Fibroblast of skin of right biceps (primary cell): Measurements from ENCODE around the gene METTL25B.
A peak's percentile ranks its signal among the peaks of the same experiment; 100 is the strongest.

Experiments
- DNase-seq: peaks from one replicate; pipeline ENCODE4 v3.0.0-alpha.2; 2013

The METTL25B gene

DNA sequence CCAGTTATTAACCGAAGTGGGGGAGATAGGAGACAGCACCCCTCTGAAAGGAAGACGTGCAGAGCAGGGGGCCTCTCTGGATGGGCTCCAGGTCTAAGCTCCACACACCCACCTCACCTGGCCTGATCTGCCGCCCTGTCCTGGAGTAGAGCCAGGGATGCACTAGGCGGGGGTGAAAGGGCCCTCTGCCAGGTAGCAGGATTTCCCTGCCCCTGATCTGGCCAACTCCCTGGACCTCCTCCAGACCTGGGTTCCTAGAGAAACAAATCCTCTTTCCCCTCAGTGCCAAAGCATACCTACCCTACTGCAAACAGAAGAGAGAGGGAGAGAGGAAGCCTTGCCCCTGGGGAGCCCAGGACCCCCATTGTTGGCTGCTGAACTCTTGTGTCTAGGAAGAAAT, 24.9 kb upstream of the METTL25B start:
- no peak for DNase-seq

DNA sequence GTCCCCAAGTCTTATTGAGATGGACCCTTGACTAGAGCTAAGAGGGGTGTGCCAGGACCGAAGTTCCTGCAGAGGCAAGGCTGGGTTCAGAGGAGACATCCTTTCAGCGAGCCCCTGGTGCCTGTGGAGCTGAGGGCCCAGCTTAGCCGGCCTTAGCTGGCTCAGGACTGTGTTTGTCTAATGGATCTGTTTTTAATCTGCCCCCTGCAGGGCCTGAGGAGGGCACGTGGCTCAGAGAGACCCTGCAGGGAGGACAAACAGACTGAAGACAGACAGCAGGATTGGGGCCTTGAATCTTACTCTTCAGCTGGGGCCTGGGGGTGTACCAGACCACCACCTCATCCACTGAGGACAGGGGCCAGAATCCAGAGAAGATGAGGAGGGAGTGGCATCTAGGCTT, 24.5 kb upstream of the METTL25B start:
- peak; percentile 37 for DNase-seq

DNA sequence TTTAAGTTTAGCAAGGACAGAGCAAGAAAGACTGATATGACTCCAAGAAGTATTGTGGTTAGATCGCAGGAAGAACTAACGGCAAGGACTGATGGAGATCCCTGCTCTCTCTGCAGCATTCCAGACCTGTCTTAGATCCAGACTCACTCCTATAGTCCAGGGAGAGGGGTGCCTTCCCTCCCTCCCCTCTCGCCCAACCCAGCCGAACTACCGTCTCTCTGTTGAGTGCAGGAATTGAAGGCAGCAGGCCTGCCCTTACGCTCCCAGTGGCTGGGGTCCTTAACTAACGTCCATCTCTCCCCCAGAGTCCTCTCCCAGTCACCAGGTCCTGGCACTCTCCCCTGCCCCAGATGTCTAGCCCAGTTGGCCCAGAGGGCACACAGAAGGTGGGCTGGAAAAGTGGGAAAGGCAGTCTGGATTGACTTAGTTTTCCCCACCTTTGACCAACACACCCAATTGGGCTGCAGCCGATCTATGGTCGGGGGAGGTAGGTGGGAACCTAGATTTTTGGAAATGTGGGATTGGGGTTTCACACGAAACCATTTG, 24.0 kb upstream of the METTL25B start:
- DNase-seq = no peak

DNA sequence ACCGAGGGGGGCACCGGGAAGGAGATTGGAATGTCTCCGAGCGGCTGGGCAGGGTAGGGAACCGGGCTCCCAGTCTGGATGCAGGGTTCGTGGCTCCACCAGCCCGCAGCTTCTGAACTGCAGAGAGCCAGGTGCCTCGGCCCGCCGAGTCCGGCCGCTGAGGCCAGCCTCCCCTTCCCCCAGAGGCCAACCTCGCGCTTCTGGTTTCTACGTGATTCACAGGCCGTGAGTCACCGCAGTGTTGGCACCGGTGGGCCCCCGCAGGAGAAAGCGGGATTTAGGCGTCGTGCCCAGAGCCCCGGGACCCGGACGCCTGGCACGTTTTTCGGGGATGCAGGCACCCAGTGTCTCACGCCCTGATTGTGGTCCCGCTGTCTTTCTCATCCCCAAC, 23.3 kb upstream of the METTL25B start:
- DNase-seq = peak; percentile 82

DNA sequence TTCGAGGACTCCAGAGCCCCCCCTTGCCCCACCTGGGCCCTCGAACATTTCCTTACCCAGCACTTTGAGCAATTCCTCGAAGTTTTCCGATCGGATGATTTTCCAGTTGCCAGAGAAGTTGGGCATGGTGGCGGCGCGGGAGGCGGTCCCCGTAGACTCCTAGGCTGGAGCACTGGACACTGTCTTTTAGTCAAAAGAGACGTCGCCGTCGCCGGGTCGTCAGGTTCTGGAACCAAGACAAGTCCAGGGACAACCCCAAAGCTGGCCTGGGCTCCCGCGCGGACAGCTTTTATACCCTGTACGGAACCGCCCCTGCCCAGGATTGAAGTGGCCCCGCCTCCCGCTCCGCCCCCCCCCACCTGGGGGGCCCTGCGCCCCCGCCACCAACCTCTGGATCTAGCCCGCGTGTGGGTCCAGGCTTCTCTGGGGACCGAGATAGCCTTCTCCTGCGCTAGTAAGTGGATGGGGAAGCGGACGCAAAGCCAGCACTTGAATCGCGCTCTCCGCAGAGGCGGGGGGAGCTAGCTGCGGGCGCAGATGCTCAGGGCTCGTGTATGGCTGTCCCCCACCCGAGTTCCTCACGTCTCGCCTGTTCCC, 22.9 kb upstream of the METTL25B start, which contains the start of gene CRABP2:
TSS of gene CRABP2 (minus strand) at position 263 of the 597 bp plus-strand sequence. CDS start at position 126, 137 bp downstream.
- DNase-seq = peak; percentile 65

DNA sequence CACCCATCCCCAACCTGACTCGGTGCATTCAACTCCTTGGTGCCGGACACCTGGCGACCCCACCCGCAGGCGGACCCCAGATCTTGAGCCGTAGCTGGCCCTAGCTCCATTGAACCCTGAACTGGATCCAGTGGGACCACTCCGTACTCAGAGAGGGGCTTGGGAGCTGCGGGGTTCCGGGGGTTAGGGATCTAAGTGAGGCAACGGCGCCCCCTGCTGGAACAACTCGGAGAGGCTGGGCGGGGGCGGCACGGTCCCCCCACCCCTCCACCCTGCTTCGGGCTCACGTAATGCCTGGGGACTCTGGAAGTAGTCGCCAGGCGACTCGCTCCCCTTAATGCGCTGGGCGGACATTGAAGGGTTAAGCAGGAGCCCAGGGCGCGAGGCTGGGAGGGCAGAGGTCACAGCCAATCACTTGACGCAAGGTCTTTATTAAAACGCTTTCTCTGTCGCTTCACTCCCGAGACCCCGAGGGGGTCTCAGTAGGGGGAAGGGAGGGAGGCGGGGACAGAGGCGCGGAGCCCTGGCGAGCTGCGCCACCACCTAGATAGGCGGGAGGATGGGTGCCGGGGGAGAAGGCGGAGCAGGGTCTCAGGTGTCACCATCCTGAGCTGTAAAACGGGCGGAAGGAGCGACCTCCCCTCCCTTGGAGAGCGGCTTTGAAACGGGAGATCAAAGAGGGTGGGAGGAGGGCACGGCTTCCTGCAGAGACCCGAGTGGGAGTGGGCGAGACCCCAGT, 22.2 kb upstream of the METTL25B start:
- DNase-seq = peak; percentile 77

DNA sequence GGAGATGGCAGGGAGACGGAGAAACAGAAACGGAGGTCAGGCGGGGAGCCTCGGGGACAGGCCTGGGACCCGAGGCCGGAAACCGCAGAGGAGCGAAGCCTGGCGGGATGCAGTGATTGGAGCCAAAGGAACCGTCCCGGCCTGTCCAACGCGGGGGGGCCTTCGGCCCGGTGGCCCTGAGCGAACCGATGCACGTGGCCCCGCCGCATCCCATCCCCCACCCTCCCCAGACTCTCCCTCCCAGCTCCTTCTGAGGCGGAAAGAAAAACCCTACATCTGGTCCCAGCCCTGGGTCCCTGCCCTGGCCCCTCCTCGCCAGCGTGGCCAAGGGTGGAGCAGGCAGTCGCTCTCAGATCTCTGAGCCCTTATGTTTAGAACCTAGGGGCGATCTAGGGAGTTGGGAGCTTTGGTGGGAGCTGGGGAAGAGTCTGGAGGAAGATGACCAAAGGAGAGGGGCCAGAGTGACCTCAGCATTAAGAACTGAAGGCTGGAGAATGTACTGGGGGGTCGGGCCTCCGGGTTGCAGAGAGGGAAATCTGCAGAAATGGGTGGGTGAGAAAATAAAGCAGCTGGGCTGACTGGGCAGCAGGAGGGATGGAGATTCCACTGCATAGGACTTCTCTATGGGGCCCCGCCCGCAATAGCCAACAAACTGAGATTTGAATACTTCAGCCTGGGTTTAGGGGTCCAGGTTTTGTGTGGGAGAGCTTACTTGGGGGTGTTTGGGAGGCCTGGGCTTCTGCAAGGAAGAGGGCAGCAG, 21.4 kb upstream of the METTL25B start:
- peak; percentile 80 for DNase-seq

DNA sequence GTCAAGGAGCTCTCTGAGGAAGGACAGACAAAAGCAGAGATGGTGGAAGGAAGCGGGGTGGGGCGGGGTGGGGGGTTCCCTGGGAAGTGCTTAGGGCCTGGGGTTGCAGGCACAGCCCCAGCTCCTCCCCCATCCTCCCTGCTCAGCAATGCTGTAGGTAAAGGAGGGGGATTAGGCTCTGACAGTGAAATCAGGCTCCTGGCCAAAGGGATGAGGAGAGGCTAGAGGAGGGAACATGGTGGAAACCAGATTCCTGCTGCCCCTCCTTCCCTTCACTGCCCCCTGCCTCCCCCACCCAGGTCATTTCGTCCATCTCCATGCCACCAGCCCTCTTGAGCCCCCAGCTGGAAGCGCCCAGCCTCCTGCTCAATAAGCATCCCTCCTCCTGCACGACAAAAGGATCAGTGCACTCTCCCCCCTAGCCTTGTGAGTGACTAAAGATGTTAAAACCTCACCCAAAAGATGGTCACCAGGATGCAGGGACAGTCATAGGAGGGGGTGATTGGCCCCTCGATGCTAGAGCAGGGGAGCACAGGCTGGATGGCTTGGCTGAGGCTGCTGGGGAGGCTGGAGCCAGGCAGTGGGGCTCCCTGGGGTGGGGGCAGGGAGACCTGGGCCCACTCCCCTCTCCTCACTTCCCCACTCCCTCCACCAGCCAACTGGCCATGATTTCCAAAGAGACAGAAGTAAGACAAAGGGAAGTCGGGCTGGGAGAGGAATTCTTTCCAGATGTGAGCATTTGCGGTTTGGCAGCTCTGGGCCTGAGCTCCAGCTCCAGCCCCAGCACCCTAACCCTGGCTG, 20.7 kb upstream of the METTL25B start:
- DNase-seq = peak; percentile 78

DNA sequence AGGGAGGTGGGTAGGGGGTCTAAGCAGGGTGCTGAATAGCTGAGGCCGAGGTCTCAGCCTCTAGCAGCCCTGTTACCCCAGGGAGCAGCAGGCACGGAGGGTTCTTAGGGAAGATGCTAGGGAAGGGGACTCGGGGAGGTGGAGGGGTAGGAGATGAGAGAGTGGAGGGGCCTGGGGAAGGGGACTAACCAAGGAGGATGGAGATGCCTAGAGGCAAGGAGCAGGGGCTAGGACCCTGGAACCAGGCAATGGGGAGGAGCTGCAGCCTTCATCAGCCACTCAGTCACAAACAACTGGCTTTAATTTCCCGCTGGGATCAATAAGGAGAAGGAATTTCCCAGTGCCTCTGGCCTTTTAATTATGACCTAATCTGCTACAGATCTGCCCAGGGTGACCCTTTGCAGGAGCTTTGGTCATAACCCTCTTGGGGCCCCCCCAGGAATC, 20.0 kb upstream of the METTL25B start:
- peak; percentile 28 for DNase-seq

DNA sequence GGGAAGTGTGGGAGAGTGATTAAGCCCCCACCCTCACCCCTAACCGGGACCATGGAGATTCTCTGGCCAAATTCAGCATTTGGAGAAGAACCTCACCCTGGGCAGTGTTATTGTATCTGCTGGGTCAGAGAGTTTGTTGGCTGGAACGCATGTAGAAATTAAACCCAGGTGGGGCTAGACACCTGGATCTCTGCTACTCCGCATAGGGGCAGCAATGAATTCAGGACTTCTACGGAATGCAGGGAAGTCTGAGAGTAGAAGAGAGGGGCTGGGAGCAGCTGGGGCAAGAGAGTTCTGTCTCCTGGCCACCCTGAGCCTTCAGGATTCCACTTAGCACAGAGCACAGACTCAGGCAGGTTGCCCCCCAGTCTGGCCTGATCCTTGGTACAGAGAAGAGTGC, 19.2 kb upstream of the METTL25B start:
- no peak for DNase-seq

DNA sequence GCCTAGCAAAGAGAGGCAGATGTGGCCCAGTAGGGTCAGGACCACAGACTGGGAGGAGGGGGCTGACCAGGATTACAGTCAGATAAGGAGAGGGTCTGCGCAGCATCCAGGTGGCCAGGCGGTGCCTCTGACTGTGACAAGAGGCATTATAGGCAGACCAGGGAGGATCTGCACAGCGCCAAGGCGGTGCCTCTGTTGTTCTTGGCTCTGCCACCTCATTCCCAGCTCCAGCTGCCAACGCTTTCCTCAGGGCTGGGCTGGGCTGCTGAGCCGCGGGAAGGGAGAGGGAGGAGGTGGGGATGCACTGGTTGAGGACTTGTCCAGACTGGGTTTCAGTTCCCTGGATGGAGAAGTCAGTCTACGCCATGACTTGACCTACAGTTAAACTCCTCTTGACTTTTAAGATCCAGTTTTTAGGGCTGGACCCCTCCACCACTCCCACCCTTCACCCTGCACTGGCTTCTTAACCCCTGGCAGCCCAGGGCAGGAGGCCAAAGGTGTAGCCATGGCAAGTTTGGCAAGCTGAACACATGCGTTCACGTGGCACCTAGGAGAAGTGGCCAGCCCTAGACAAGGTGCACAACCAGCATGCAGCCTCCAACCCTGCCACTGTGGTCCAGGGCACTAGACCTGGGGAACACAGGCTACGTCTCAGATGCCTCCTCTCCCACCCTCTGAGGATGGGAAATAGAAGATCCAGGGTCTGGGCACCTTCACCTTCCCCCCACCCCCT, 18.3 kb upstream of the METTL25B start:
- peak; percentile 59 for DNase-seq

DNA sequence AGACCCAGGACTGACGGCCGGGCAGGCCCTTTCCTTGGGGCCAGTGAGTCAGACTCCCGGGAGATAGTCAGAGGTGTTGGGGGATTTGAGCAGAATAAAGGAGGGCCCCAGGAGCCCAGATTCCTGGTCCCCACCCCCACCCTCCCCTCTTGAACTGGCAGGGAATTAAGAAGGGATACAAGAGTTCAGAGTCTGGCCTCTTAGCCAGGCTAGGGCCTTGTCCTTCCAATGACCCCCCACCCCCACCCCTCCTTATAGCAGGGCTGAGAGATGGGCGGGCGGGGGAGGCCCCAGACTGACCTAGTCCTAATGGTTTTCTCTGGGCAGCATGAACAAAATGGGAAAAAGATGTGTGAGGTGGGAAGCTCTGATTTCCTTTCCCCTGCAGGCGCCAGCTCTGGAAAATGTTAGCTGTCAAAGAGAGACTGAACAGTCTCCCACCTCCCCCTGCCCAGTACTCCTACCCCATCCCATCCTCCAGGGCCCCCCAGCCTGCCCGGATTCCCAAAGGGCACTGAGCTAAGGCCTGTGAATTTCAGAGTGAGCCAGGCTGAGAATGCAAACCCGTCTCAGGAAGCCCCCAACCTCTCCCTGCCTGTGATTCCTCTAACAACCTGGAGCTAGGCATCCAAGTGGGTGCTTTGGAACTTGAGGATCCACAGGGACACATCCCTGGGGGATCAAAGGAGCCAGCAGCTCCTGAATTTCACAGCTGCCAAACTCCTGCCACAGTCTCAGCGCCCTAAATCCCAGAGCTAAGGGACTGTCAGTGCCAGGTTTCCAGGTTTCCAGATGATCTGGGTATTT, 17.1 kb upstream of the METTL25B start:
- peak; percentile 58 for DNase-seq

DNA sequence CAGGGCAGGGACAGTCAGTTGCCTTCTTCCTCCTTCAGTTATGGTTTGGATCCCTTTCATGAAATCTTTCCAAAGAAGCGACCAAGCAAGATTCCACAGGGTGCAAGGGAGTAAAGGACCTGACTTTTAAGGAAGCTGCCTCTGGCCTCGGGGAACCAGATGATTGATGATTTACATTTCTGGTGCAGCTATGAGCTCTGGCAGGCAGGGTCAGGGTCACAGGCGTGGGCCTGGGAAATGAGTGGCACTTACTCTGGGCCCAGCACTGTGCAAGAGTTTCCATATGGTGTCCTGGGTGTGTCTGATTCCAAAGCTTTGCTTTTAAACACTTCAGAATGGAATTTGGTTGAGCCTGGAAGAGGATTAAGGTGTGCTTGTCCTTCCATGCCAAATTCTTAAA, 15.6 kb upstream of the METTL25B start:
- no peak for DNase-seq

DNA sequence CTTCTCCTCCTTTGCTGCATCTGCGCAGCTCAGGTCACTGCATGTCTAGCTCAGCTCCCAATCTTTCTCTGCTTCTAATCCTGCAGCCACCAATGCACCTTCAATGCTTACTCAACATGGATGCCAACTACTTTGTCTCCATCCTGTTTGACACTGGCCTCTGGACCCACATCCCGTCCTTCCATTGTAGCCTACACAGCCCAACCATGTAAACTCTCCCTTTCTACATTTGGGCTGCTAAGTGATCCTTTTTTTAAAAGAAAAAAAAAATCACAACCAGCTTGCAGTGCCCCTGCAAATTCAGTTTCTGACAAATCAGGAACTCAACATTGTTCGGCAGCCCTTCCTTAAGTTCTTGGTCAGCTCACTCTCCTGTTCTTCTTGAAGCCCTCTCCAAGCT, 13.4 kb upstream of the METTL25B start:
- DNase-seq = no peak

DNA sequence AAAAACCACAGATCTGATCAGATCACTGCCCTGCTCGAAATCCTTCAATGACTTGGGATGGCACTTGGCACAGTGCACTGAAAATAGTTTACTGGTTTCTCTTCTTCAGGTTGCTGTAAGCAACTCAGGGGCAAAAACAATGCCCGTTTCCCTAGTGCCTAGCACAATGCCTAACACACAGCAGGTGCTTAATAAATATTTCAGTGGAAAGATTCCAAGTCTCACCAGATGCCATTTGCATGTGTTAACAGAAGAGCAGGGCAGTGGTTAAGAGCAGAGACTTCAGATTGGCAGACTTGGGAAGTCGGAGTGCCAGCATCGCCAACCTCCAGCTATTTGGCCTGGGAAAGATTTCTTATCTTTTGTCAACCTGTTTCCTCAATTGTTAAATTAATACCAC, 10.9 kb upstream of the METTL25B start:
- DNase-seq = no peak

DNA sequence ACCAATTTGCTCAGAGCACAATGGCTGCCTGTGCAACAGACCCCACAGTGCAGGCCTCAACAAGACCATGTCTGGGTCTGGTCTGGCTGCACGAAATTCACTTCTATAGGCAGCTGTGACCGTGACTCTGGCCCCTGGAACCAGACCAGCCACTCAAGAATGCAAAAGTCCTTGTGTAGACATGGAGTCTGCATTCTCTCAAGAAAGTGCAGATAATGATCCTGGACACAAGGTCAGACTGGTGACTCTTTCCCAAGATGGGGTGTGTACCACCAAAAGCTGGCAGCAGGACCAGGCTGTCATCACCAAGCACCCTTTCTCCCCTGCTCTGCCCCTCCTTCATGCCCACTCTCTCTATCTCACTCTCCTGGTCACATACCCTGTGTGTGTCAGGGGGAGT, 7.1 kb upstream of the METTL25B start:
- no peak for DNase-seq

DNA sequence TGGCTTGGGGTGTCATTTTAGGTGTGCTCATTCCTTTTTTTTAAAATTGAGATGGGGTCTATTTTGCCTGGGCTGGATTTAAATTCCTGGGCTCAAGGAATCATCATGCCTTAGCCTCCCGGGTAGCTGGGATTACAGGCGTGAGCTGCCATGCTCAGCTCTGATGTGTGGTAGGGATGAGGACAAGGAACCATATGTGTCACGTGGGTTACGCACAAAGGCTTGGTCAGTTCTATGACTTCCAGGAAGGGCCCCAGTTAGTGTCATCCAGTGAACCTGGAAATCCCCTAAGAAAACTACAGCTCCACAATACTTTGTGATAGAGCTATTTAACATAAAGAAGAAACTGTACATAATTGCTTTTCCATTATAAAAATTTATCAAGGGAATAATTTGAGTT, 6.7 kb upstream of the METTL25B start:
- DNase-seq = no peak

DNA sequence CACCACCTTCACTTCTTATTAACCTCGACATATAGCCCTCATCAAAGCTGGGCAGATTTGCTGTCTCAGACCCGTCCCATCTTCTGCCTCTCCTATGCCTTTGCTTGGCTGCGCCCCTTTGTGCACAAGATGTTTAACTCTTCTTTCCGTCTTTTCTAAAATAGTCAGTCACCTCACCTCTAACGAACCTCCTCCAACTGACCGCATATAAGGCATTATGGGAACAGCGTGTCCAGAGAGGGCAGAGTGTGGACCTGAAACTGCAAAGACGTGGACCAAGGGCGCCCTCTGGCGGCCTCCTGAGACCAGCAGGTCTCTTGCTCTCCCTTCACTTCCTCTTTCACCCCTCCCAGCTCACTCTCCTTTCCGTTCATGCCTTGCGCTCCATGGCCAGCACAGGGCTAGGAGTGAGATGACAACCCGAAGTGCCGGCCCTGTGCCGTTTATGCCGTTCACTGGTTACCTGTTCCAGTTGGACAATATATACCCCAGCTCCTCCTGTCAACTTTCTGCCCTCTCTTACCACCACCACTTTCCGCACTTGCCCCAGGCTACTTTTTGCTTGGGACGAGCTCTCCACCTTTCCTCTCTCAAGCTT, 2.5 kb upstream of the METTL25B start:
- DNase-seq = peak; percentile 81

DNA sequence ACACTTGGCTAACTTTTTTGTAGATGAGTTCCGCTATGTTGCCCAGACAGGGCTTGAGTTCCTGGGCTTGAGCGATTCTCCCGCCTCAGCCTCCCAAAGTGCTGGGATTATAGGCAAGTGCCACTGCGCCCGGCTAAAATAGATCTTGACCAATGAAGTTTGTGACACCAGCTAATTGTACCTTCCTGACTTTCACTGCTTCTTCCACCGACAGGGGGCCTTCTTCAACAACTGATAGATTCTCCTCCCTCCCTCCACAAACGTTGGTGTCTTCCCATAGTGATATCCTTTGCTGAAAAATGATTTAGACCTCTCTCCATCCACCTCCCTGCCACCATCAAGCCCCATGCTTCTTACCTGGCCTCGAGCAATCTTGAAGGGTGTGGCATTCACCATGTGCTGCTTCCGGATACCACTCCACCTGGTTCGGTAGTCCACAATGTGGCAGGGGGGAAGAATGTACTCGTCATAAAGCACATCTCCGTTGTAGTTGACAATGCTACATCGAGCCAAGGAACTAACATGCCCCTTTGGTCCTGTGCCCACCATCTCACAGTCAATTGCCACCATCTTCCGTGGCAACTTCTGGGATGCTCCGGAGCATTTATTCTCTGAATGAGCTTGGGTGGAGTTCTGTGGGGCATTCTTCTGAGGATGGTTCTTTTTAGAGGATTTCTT, 1.6 kb upstream of the METTL25B start:
- DNase-seq = peak; percentile 70

DNA sequence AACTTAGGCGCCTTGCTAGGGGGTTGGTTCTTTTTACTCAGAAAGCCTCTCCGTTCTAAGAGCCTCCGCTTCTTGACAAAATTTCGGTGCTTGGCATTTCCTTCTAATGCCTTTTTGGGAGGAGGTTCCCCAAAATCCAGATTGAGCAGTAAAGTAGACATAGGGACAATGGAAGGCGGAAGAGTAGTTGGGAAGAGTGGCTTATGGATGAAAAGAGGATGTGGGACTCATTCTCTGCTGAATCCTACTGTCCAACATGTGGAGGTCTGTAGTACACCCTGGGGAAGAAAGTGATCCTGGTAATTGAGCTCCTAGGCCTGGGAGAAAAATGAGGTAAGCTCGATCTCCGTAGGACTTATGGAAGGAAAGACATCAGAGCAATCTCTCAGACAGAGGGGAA, 777 bp upstream of the METTL25B start:
- no peak for DNase-seq
